Vagina (tissue), 2 donors: ENCODE data around the gene CLIP3.

ENCODE experiments used
- POLR2A ChIP-seq, 2 donors: fragments of 450-650 bp; IDR thresholded peaks; one replicate each; pipeline ENCODE4 v1.6.1; 2017; ENCODE audit warnings: antibody characterized with exemption in 2 of 2, mild to moderate bottlenecking in 2 of 2, moderate library complexity in 2 of 2
- POLR2AphosphoS5 ChIP-seq, 2 donors: sonication (generic); formaldehyde crosslinking; IDR thresholded peaks; one replicate each; pipeline ENCODE4 v1.9.0; 2017; ENCODE audit warnings: antibody characterized with exemption in 2 of 2, mild to moderate bottlenecking in 2 of 2, low read depth in 1 of 2; ENCODE audit not compliant: insufficient read depth in 1 of 2
- TF ChIP-seq, protein P1 (sequence below), 3 experiments: fragments of 450-650 bp in 2 of 3; fragments of 200-600 bp in 1 of 3; sonication (generic) in 1 of 3; IDR thresholded peaks; one replicate each; pipeline ENCODE4 v1.5.1; 2017 to 2019; ENCODE audit warnings: antibody characterized with exemption in 3 of 3, mild to moderate bottlenecking in 2 of 3, moderate library complexity in 2 of 3

DNA sequence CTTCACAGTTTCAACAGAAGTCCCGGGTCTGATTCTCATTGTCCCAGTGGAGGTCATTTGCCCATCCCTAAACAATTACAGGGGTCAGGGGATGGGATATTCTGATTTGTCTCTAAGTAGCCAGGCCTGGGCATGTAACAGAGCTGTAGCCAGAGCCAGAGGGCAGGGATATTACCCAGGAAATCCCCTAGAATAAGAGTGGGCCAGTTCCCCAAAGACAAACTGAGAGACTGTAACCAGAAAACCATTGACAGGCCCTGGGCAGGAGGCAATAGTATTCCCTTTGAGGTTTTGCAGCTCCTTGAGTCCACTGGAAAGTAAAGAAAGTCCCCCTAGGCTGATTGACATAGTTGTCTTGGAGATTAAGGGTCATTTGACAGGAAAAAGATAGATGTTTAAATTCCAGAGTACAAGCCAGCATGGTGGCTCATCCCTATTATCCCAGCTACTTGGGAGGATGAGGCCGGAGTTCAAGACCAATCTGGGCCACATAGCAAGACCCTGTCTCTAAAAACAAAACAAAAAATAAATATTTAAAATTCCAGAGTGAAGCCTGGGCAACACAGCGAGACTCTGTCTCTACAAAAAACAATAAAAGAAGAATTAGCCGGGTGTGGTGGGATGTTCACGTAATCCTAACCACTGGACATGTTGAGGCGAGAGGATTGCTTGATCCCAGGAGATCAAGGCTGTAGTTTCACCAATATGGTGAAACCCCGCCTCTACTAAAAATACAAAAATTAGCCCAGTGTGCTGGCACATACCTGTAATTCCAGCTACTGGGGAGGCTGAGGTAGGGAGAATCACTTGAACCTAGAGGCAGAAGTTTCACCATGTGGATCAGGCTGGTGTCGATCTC is 39.5 kb downstream of the CLIP3 start:
- TF ChIP-seq POLR2AphosphoS5 (IDR thresholded peaks at IDR 0.05; ENCODE audit: insufficient read depth in 1 of 2, low read depth in 1 of 2) (no peak), POLR2A (IDR thresholded peaks at IDR 0.05) (no peak)
- TF ChIP-seq, protein P1, sequence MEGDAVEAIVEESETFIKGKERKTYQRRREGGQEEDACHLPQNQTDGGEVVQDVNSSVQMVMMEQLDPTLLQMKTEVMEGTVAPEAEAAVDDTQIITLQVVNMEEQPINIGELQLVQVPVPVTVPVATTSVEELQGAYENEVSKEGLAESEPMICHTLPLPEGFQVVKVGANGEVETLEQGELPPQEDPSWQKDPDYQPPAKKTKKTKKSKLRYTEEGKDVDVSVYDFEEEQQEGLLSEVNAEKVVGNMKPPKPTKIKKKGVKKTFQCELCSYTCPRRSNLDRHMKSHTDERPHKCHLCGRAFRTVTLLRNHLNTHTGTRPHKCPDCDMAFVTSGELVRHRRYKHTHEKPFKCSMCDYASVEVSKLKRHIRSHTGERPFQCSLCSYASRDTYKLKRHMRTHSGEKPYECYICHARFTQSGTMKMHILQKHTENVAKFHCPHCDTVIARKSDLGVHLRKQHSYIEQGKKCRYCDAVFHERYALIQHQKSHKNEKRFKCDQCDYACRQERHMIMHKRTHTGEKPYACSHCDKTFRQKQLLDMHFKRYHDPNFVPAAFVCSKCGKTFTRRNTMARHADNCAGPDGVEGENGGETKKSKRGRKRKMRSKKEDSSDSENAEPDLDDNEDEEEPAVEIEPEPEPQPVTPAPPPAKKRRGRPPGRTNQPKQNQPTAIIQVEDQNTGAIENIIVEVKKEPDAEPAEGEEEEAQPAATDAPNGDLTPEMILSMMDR (IDR thresholded peaks at IDR 0.05), result no peak
